Measurements from ENCODE around the gene ARHGAP26. TPM values are rescaled to one million over a fixed set of nuclear protein-coding genes. Genes with fewer than 3 reads are reported as not detected.

The ARHGAP26 gene
- total RNA-seq, 4 donors from 2014 or later = 28.2 to 52.3 (median 37.9) TPM

- intact Hi-C loops (cut with DNase I) = no loop called here
- 89 to 92% methylated on average over 7 of the region's 7 CpGs for WGBS, 2 donors
Observed at GRCh38 chr5:142833517-142834449, 63.6 kb downstream of the ARHGAP26 start.

GRCh38 chr5:142834504-142834903 lies 64.3 kb downstream of the ARHGAP26 start:
- 87 to 97% methylated on average over 4 of the region's 4 CpGs for WGBS, 2 donors
- Histone ChIP-seq H3K4me3 (replicated peaks in 1 of 3) (no peak overlapping the region), H3K27me3 (no peaks in the 10 kb centered on the region), H3K27ac (no peak overlapping the region), H3K4me1 (peaks cover 4 to 9% of the 10 kb centered on the region in 2 donors), H3K9me3 (no peaks in the 10 kb centered on the region), H3K36me3 (no peaks in the 10 kb centered on the region)
- intact Hi-C loops (cut with DNase I) = no loop called here
- DNase-seq = no peak
- TF ChIP-seq POLR2A (IDR thresholded peaks at IDR 0.05) (no peak), CTCF (IDR thresholded peaks at IDR 0.05) (no peak)

More at GRCh38 chr5:142833517-142834449, 63.6 kb downstream of the ARHGAP26 start:
- no peaks in the 10 kb centered on the region for H3K27me3 ChIP-seq
- H3K27ac ChIP-seq = no peak overlapping the region
- DNase-seq = no peak
- H3K4me3 ChIP-seq (replicated peaks in 1 of 3) = no peak overlapping the region
- TF ChIP-seq CTCF (IDR thresholded peaks at IDR 0.05) (no peak), POLR2A (IDR thresholded peaks at IDR 0.05) (no peak)
- no peaks in the 10 kb centered on the region for H3K36me3 ChIP-seq
- no peaks in the 10 kb centered on the region for H3K9me3 ChIP-seq
- peaks cover 7 to 16% of the 10 kb centered on the region in 2 donors for H3K4me1 ChIP-seq

GRCh38 chr5:142835540-142835939 lies 65.4 kb downstream of the ARHGAP26 start:
- peaks cover 4% of the 10 kb centered on the region in 2 donors for H3K4me1 ChIP-seq
- TF ChIP-seq CTCF (IDR thresholded peaks at IDR 0.05) (no peak), POLR2A (IDR thresholded peaks at IDR 0.05) (no peak)
- no peak for DNase-seq

GRCh38 chr5:142836048-142836447 lies 65.9 kb downstream of the ARHGAP26 start:
- Histone ChIP-seq H3K27me3 (no peaks in the 10 kb centered on the region), H3K4me3 (replicated peaks in 1 of 3) (no peak overlapping the region), H3K27ac (no peak overlapping the region), H3K36me3 (no peaks in the 10 kb centered on the region), H3K4me1 (peaks cover 4 to 6% of the 10 kb centered on the region in 2 donors), H3K9me3 (no peaks in the 10 kb centered on the region)
- intact Hi-C loops (cut with DNase I) = no loop called here
- TF ChIP-seq POLR2A (IDR thresholded peaks at IDR 0.05) = no peak
- no peak for TF ChIP-seq CTCF (IDR thresholded peaks at IDR 0.05)
- WGBS, 2 donors = 89% methylated on average over 2 of the region's 2 CpGs
- DNase-seq = no peak

More at GRCh38 chr5:142835540-142835939, 65.4 kb downstream of the ARHGAP26 start:
- Histone ChIP-seq H3K27ac (no peak overlapping the region), H3K36me3 (no peaks in the 10 kb centered on the region), H3K4me3 (replicated peaks in 1 of 3) (no peak overlapping the region), H3K27me3 (no peaks in the 10 kb centered on the region), H3K9me3 (no peaks in the 10 kb centered on the region)
- 93 to 100% methylated on average over 1 of the region's 1 CpG for WGBS, 2 donors
- intact Hi-C loops (cut with DNase I) = no loop called here

GRCh38 chr5:142837081-142837725 lies 67.0 kb downstream of the ARHGAP26 start:
- Histone ChIP-seq H3K27ac (no peak overlapping the region), H3K4me1 (peaks cover 7 to 16% of the 10 kb centered on the region in 2 donors), H3K27me3 (no peaks in the 10 kb centered on the region), H3K9me3 (no peaks in the 10 kb centered on the region), H3K36me3 (no peaks in the 10 kb centered on the region), H3K4me3 (replicated peaks in 1 of 3) (no peak overlapping the region)
- DNase-seq = no peak
- intact Hi-C loops (cut with DNase I) = no loop called here
- WGBS, 2 donors = 77 to 83% methylated on average over 8 of the region's 8 CpGs
- TF ChIP-seq CTCF (IDR thresholded peaks at IDR 0.05) = no peak
- no peak for TF ChIP-seq POLR2A (IDR thresholded peaks at IDR 0.05)
